Measurements from ENCODE around the gene BDP1.

DNA sequence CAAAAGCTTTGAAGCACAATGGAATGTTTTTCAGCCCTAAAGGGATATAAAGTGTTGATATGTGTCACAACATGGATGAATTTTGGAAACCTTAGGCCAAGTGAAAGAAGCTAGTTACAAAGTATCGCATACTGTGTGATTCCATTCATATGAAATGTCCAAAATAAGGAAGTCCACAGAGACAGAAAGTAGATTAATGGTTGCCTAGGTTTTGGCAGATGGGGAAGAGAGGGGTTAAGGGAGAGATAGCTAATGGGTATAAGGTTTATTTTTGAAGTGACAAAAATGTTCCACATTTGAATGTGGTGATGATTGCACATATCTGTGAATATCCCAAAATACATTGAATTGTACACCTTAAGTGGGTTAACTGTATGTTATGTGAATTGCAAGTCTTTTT, 74.2 kb downstream of the BDP1 start:
- TF ChIP-seq, protein P1, sequence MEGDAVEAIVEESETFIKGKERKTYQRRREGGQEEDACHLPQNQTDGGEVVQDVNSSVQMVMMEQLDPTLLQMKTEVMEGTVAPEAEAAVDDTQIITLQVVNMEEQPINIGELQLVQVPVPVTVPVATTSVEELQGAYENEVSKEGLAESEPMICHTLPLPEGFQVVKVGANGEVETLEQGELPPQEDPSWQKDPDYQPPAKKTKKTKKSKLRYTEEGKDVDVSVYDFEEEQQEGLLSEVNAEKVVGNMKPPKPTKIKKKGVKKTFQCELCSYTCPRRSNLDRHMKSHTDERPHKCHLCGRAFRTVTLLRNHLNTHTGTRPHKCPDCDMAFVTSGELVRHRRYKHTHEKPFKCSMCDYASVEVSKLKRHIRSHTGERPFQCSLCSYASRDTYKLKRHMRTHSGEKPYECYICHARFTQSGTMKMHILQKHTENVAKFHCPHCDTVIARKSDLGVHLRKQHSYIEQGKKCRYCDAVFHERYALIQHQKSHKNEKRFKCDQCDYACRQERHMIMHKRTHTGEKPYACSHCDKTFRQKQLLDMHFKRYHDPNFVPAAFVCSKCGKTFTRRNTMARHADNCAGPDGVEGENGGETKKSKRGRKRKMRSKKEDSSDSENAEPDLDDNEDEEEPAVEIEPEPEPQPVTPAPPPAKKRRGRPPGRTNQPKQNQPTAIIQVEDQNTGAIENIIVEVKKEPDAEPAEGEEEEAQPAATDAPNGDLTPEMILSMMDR (IDR thresholded peaks at IDR 0.05) = no peak
- TF ChIP-seq POLR2A (IDR thresholded peaks at IDR 0.05) = no peak
- TF ChIP-seq POLR2AphosphoS5 (IDR thresholded peaks at IDR 0.05) = no peak

All from stomach (tissue), 4 donors.